HG03520 (cell line): ENCODE data around the gene ADAM33.

Source experiments
- ATAC-seq: cut with Tn5 transposase; IDR thresholded peaks from one replicate; pipeline ENCODE4 v1.9.1; 2021; ENCODE audit warnings: mild to moderate bottlenecking, moderate library complexity; ENCODE audit not compliant: unreplicated experiment

The ADAM33 gene

GRCh38 chr20:3687655-3688054 lies 5.8 kb upstream of the ADAM33 start:
- ATAC-seq = no peak

GRCh38 chr20:3686867-3687321 lies 5.1 kb upstream of the ADAM33 start:
- no peak for ATAC-seq

- ATAC-seq = no peak
These were observed 4.6 kb upstream of the ADAM33 start for GRCh38 chr20:3686421-3686820.

GRCh38 chr20:3685341-3685740 lies 3.5 kb upstream of the ADAM33 start:
- ATAC-seq = no peak

- ATAC-seq = no peak
These were observed 369 bp downstream of the ADAM33 start for GRCh38 chr20:3681352-3681930.

- ATAC-seq = no peak
These were observed 984 bp downstream of the ADAM33 start for GRCh38 chr20:3680701-3681351.

- no peak for ATAC-seq
These were observed 1.8 kb downstream of the ADAM33 start for GRCh38 chr20:3679749-3680700.

- no peak for ATAC-seq
These were observed 2.7 kb downstream of the ADAM33 start for GRCh38 chr20:3678856-3679720.

- no peak for ATAC-seq
These were observed 3.6 kb downstream of the ADAM33 start for GRCh38 chr20:3678198-3678597.

- no peak for ATAC-seq
These were observed 4.1 kb downstream of the ADAM33 start for GRCh38 chr20:3677733-3678132.

- no peak for ATAC-seq
These were observed 6.6 kb downstream of the ADAM33 start for GRCh38 chr20:3674995-3675900.

GRCh38 chr20:3674447-3674846 lies 7.4 kb downstream of the ADAM33 start:
- ATAC-seq = no peak

GRCh38 chr20:3673221-3674070 lies 8.4 kb downstream of the ADAM33 start:
- ATAC-seq = no peak

GRCh38 chr20:3672547-3673171 lies 9.2 kb downstream of the ADAM33 start:
- ATAC-seq = no peak

- ATAC-seq = no peak
These were observed 9.7 kb downstream of the ADAM33 start for GRCh38 chr20:3671986-3672546.

- ATAC-seq = no peak
These were observed 10.9 kb downstream of the ADAM33 start for GRCh38 chr20:3670945-3671344.

- no peak for ATAC-seq
These were observed 11.3 kb downstream of the ADAM33 start for GRCh38 chr20:3670511-3670910.
